K562 (cell line): ENCODE measurements around the gene SLC52A1. TPM values are rescaled to one million over a fixed set of nuclear protein-coding genes. Genes with fewer than 3 reads are reported as not detected.

Experiments used
- ATAC-seq: fragments of 200-7000 bp; cut with Tn5 transposase; 3 replicates; pipeline ENCODE4 v1.9.1; 2020; ENCODE audit warnings: moderate library complexity
- BruUV-seq: library from RNA; stranded (reverse); fragments of 400-500 nt; replicated peaks from 2 replicates; lab custom pipeline; 2021; lab: Mats Ljungman, UMichigan
- CTCF ChIA-PET: fragments of 300-600 bp; formaldehyde crosslinking; extraction: SDS; loops from one replicate; lab custom pipeline; 2021; ENCODE audit warnings: low intra/inter-chr PET ratio; lab: Yijun Ruan, JAX
- POLR2A ChIA-PET: fragments of 300-600, 350-650 bp; sonication (Branson Sonifier 250); formaldehyde crosslinking; extraction: SDS; loops from one replicate; lab custom pipeline; 2021; ENCODE audit warnings: antibody characterized with exemption, inconsistent platforms; lab: Yijun Ruan, JAX
- DNase-seq, 4 experiments: peaks; one replicate each; pipeline versions ENCODE4 v3.0.0 to v3.0.0-alpha.2; 2011 to 2018; ENCODE audit warnings: low spot score in 3 of 4, mixed read lengths in 3 of 4; ENCODE audit errors: extremely low read depth in 1 of 4
- FAIRE-seq: peaks from 2 replicates; lab custom pipeline; 2011; peaks lifted over from hg19 to GRCh38; lab: Jason Lieb, UNC
- H2AFZ ChIP-seq: 2 replicates; pipeline ENCODE4 v1.6.0; 2011; ENCODE audit warnings: low read depth, low read length, control low read depth, inconsistent platforms
- H3K27ac ChIP-seq: fragments of 200-600 bp; 3 replicates; pipeline ENCODE4 v1.8.0; 2011; ENCODE audit warnings: low read depth, mild to moderate bottlenecking, control low read depth, inconsistent platforms, low read length, moderate library complexity, mixed read lengths; ENCODE audit errors: extremely low read depth
- H3K27me3 ChIP-seq, 2 experiments: fragments of 300-600 bp in 1 of 2; 2 replicates in 1 of 2; 3 replicates in 1 of 2; pipeline versions ENCODE4 v1.6.0 to v1.8.0; 2011; ENCODE audit warnings: inconsistent platforms in 2 of 2, low read length in 2 of 2, mild to moderate bottlenecking in 1 of 2, mixed read lengths in 1 of 2, moderate library complexity in 1 of 2; ENCODE audit not compliant: control insufficient read depth in 2 of 2, insufficient read depth in 2 of 2
- H3K36me3 ChIP-seq: fragments of 300-600 bp; 3 replicates; pipeline ENCODE4 v1.8.0; 2011; ENCODE audit warnings: mild to moderate bottlenecking, low read length, inconsistent platforms; ENCODE audit not compliant: control insufficient read depth, insufficient read depth
- H3K4me1 ChIP-seq, 2 experiments: fragments of 200-600 bp in 1 of 2; replicated peaks in 1 of 2; 2 replicates in 1 of 2; 3 replicates in 1 of 2; pipeline versions ENCODE4 v1.5.1 to v1.8.0; 2011; ENCODE audit warnings: inconsistent platforms in 2 of 2, low read length in 2 of 2, mild to moderate bottlenecking in 1 of 2, mixed read lengths in 1 of 2, moderate library complexity in 1 of 2; ENCODE audit not compliant: control insufficient read depth in 2 of 2, insufficient read depth in 2 of 2
- H3K4me2 ChIP-seq: 2 replicates; pipeline ENCODE4 v1.6.1; 2011; ENCODE audit warnings: low read length, control low read depth, inconsistent platforms, mixed read lengths; ENCODE audit not compliant: insufficient read depth
- H3K4me3 ChIP-seq: fragments of 200-600 bp; sonication (generic), shearing (Covaris generic); 2 replicates; pipeline ENCODE4 v1.5.1; 2016; ENCODE audit warnings: control low read depth, inconsistent platforms
- H3K79me2 ChIP-seq: fragments of 200-600 bp; 3 replicates; pipeline ENCODE4 v1.8.0; 2011; ENCODE audit warnings: low read length, inconsistent platforms; ENCODE audit not compliant: control insufficient read depth, insufficient read depth
- H3K9ac ChIP-seq, 2 experiments: 2 replicates each; pipeline versions ENCODE4 v1.6.0 to v1.6.1; 2011; ENCODE audit warnings: low read depth in 2 of 2, low read length in 2 of 2, control low read depth in 1 of 2, inconsistent platforms in 1 of 2, mild to moderate bottlenecking in 1 of 2, mixed read lengths in 1 of 2; ENCODE audit not compliant: insufficient read depth in 1 of 2
- H3K9me1 ChIP-seq: one replicate; pipeline ENCODE4 v1.6.0; 2011; ENCODE audit warnings: inconsistent platforms, mild to moderate bottlenecking, low read length, moderate library complexity; ENCODE audit not compliant: control insufficient read depth, insufficient read depth
- H3K9me3 ChIP-seq: replicated peaks from 2 replicates; pipeline ENCODE4 v1.5.1; 2011; ENCODE audit warnings: low read depth, low read length, inconsistent platforms; ENCODE audit not compliant: control insufficient read depth, insufficient read depth
- H4K20me1 ChIP-seq: replicated peaks from 2 replicates; pipeline ENCODE4 v1.6.1; 2011; ENCODE audit warnings: low read length, inconsistent platforms, mixed read lengths; ENCODE audit not compliant: control insufficient read depth, insufficient read depth
- BCLAF1 ChIP-seq, 2 experiments: fragments of 450-650 bp in 1 of 2; IDR thresholded peaks; 2 replicates each; pipeline ENCODE4 v1.6.1; 2011 to 2017; ENCODE audit warnings: low read depth in 2 of 2, antibody characterized with exemption in 1 of 2, borderline replicate concordance in 1 of 2, low read length in 1 of 2, mild to moderate bottlenecking in 1 of 2, mixed read lengths in 1 of 2; ENCODE audit not compliant: control insufficient read depth in 1 of 2
- NELFE ChIP-seq: IDR thresholded peaks from 2 replicates; pipeline ENCODE4 v1.6.1; 2011; ENCODE audit warnings: mild to moderate bottlenecking; ENCODE audit not compliant: insufficient read depth, insufficient read length
- PHF8 ChIP-seq: fragments of 200-600 bp; sonication (generic); IDR thresholded peaks from 2 replicates; pipeline ENCODE4 v1.6.1; 2012; ENCODE audit warnings: mixed run types, mild to moderate bottlenecking, inconsistent platforms, low read length, moderate library complexity, borderline replicate concordance
- SETDB1 ChIP-seq: IDR thresholded peaks from one replicate; pipeline ENCODE4 v1.6.1; 2012; ENCODE audit warnings: low read length, control low read depth, inconsistent platforms
- SPI1 ChIP-seq: IDR thresholded peaks from 2 replicates; pipeline ENCODE4 v1.6.1; 2011; ENCODE audit warnings: low read depth, low read length, control low read depth, borderline replicate concordance
- VEZF1 ChIP-seq: fragments of 200-800 bp; sonication (Bioruptor generic); IDR thresholded peaks from 2 replicates; pipeline ENCODE4 v1.6.1; 2017; ENCODE audit warnings: missing genetic modification characterization, missing compliant biosample characterization
- whole genome bisulfite sequencing: fragments of 100-300 bp; shearing (Covaris generic); methylation state at CpG from one replicate; pipeline ENCODE4 v1.1.6; 2016; ENCODE audit warnings: low coverage, mixed read lengths; ENCODE audit not compliant: insufficient coverage; ENCODE audit errors: missing lambda C conversion rate; 5-methylcytosine and 5-hydroxymethylcytosine counted together
- in situ Hi-C: fragments of 300-500 bp; cut with MboI; formaldehyde crosslinking; loops from 4 replicates; pipeline ENCODE4 v1.15.0; 2018; ENCODE audit warnings: inconsistent platforms, mixed read lengths
- intact Hi-C: fragments of 100-400 bp; cut with micrococcal nuclease; formaldehyde crosslinking; loops from 2 replicates; pipeline ENCODE4 v1.14.2; 2022
- polyA plus RNA-seq, 8 experiments: library from polyadenylated mRNA; depleted of rRNA in 4 of 8; stranded (reverse) in 5 of 8; unstranded in 3 of 8; fragments of >200 nt; fragmentation: Nextera tagmentation in 2 of 8; fragmentation: Illumina TruSeq in 1 of 8; extraction: Ambion mirVana in 2 of 8; extraction: Trizol in 1 of 8; gene quantifications; 2 replicates each; pipeline versions ENCODE4 v1.2.1 to v1.2.3, GENCODE V29; 2011 to 2014; ENCODE audit warnings: inconsistent platforms in 1 of 8, missing spikeins in 1 of 8
- total RNA-seq, 7 experiments: library from RNA; depleted of rRNA in 6 of 7; stranded (reverse); fragments of >200 nt in 6 of 7; fragmentation: Illumina TruSeq in 2 of 7; extraction: Trizol in 2 of 7; gene quantifications; 2 replicates each; pipeline versions ENCODE4 v1.2.1 to v1.2.3, GENCODE V29; 2011 to 2021; ENCODE audit warnings: low replicate concordance in 1 of 7

The SLC52A1 gene
- total and polyA plus RNA-seq, 9 of the 15 experiments (the other 6 are each of a cell fraction or from before 2014, with no cell fraction given) = 0.04 TPM; not detected in 8

GRCh38 chr17:4998732-4999429 is 36.3 kb downstream of the SLC52A1 start:
- Histone ChIP-seq H3K9me1 (peaks cover 2% of the 10 kb centered on the region), H3K27ac (no peak overlapping the region; the same call in 2 of the 3 replicates), H3K27me3 (no peaks in the 10 kb centered on the region), H3K4me1 (peaks cover 11 to 34% of the 10 kb centered on the region in 2 experiments; a peak in 3 of 5 replicates), H3K4me3 (peak overlapping the region; percentile 74)
- POLR2A ChIA-PET = no interaction called here
- DNase-seq (peak in 2 of 4 experiments; percentile 20 to 33), ATAC-seq (no peak)
- intact Hi-C loops = no loop called here
- 0 out of 2 replicates have a peak, but pooled peaks have one; percentile 13 for TF ChIP-seq SPI1
- no peak for TF ChIP-seq NELFE
- TF ChIP-seq, all 486 proteins: peak for 1
- 20% methylated on average over 9 of the region's 14 CpGs for WGBS
- Histone ChIP-seq H4K20me1 (no peaks in the 10 kb centered on the region), H2AFZ (no peak overlapping the region), H3K9ac (peak overlapping the region; percentile 68 to 95; a peak in 3 of 4 replicates), H3K9me3 (no peaks in the 10 kb centered on the region), H3K4me2 (peak overlapping the region; percentile 83), H3K79me2 (peaks cover 16% of the 10 kb centered on the region), H3K36me3 (peaks cover 34% of the 10 kb centered on the region)
- CTCF ChIA-PET = no interaction called here
- no peak for FAIRE-seq
- no TSS peak for BruUV-seq
- in situ Hi-C loops = no loop called here

GRCh38 chr17:4998027-4998731 is 37.0 kb downstream of the SLC52A1 start:
- FAIRE-seq (no peak), ATAC-seq (peak; percentile 18), DNase-seq (no peak)
- intact Hi-C loops (no loop called here), in situ Hi-C loops (no loop called here)
- Histone ChIP-seq H3K9me3 (no peaks in the 10 kb centered on the region), H3K27ac (peak overlapping the region; percentile 67), H3K4me1 (peaks cover 11 to 34% of the 10 kb centered on the region in 2 experiments; a peak in 3 of 5 replicates), H3K36me3 (peaks cover 27% of the 10 kb centered on the region; the same call in 2 of the 3 replicates), H2AFZ (peak overlapping the region; percentile 66; the same call in 1 of the 2 replicates), H3K4me3 (peak overlapping the region; percentile 74), H3K9me1 (peaks cover 2% of the 10 kb centered on the region), H3K27me3 (no peaks in the 10 kb centered on the region), H3K9ac (peak overlapping the region; percentile 68 to 95; a peak in 3 of 4 replicates), H3K79me2 (peaks cover 16% of the 10 kb centered on the region), H3K4me2 (peak overlapping the region; percentile 83), H4K20me1 (no peaks in the 10 kb centered on the region)
- BruUV-seq = no TSS peak
- POLR2A ChIA-PET = interaction anchor here (0.6 to 1.3 kb wide), 3 partner anchors 10 to 63 kb away, joined by 3 to 13 read pairs (median 4); no protein-coding TSS in a partner anchor
- CTCF ChIA-PET = no interaction called here
- 0% methylated on average over 5 of the region's 55 CpGs for WGBS
- TF ChIP-seq PHF8 (peak; percentile 47; the same call in 1 of the 2 replicates), BCLAF1 (IDR thresholded peaks at IDR 0.05; ENCODE audit: borderline replicate concordance in 1 of 2, control insufficient read depth in 1 of 2, low read depth in 2 of 2, low read length in 1 of 2) (no peak), VEZF1 (CRISPR knock-in tag) (peak; percentile 58), SETDB1 (no peak)
